GM13977 (cell line): ENCODE data around the gene TRMT112.

Experiments
- DNase-seq: peaks from one replicate; pipeline ENCODE4 v3.0.0; 2012; ENCODE audit warnings: low spot score
- CTCF ChIP-seq: IDR thresholded peaks from 2 replicates; pipeline ENCODE4 v1.5.1; 2012; ENCODE audit warnings: mild to moderate bottlenecking, control low read depth; ENCODE audit not compliant: insufficient read depth; ENCODE audit errors: extremely low read depth, missing control alignments
- in situ Hi-C: fragments of 300-500 bp; cut with MboI; formaldehyde crosslinking; loops from one replicate; pipeline ENCODE4 v1.12.0; 2022; ENCODE audit warnings: low sequenced_read_pairs, low pct_unique_long_range_greater_than_20kb, mixed read lengths, inconsistent platforms; ENCODE audit not compliant: unreplicated experiment

TRMT112 gene

GRCh38 chr11:64341851-64342791 lies 24.8 kb upstream of the TRMT112 start:
- DNase-seq: peak; percentile 97
- peak; percentile 28 for TF ChIP-seq CTCF
- in situ Hi-C loops: no loop called here

GRCh38 chr11:64341429-64341828 lies 24.1 kb upstream of the TRMT112 start:
- in situ Hi-C loops: no loop called here
- no peak for TF ChIP-seq CTCF
- no peak for DNase-seq

DNA sequence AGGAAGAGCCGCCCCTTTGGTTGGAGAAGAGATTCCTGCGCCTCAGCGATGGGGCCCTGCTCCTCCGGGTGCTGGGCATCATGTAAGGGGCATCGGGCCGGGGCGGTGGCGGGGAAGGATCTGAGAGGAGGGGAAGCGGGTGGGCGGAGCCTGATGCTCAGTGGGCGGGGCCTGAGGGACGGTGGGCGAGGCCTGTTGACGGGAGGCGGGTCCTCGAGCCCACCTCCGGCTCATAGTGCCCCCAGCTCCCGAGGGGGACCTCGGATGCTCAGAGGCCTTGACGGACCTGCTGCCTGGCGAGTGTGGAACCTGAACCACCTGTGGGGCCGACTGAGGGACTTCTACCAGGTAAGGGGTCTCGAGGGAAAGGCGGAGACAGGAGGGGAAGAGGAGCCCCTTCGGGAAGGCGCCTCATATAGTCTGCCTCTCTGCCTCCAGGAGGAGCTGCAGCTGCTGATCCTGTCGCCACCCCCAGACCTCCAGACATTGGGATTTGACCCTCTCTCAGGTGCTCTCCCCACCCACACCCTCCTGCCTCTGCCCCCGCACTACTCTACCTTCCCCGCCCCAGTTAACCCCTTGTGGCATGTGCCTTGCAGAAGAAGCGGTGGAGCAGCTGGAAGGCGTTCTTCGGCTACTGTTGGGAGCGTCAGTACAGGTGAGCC lies 23.4 kb upstream of the TRMT112 start:
- no peak for TF ChIP-seq CTCF
- DNase-seq: peak; percentile 85
- in situ Hi-C loops: no loop called here

GRCh38 chr11:64339754-64340408 lies 22.5 kb upstream of the TRMT112 start, which contains the start of gene CCDC88B:
CCDC88B (plus strand) TSS chr11:64340204; CDS start chr11:64340267, 63 bp downstream.
- peak; percentile 89 for DNase-seq
- no peak for TF ChIP-seq CTCF
- in situ Hi-C loops: no loop called here

DNA sequence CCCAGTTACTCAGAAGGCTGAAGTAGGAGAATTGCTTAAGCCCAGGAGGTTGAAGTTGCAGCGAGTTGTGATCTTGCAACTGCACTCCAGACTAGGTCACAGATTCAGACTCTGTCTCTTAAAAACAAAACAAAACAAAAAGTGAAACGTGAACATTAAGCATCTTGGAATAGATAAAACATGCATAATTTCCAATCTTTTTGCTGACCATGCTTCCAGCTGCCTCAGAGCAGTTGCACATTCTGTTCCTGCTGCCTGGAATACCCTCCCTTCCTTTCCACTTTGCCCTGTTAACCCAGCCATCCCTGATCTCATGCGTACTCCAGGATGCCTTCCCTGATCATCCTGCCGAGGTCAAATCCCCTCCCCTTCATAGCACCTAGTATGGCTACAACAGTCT lies 21.9 kb upstream of the TRMT112 start:
- DNase-seq: no peak
- in situ Hi-C loops: no loop called here
- no peak for TF ChIP-seq CTCF

- in situ Hi-C loops: no loop called here
- no peak for DNase-seq
- TF ChIP-seq CTCF: no peak
Measured at GRCh38 chr11:64338716-64339115, 21.4 kb upstream of the TRMT112 start.
